ENCODE results near the gene LPIN1.

The LPIN1 gene

DNA sequence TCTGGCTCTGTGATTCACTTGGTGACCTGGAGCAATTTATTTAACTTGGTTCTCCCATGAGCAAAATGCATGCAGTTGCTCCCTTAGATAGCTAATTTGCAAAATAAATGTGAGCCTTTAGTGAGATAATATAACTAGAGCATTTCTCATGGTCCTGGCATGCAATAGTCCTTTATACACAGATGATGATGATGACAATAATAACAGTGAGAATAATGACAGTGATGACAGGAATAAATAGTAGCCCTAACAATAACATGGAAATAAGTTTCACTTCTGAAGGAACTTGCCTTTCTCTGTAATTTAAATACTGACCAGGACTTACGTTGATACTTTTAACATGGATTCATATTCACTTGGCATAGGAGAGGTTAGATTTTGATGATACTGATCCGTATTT, 49.2 kb downstream of the LPIN1 start:
- no peaks in the 10 kb centered on the region for H3K27me3 ChIP-seq (ENCODE audit: control insufficient read depth, insufficient read depth, low read length)
- no peak for DNase-seq (ENCODE audit: low read depth, low spot score)
- no peaks in the 10 kb centered on the region for H3K9me3 ChIP-seq (ENCODE audit: control insufficient read depth, insufficient read depth, low read length)
- H3K4me3 ChIP-seq (ENCODE audit: low read length) = no peak overlapping the region
- no CpG with 5 or more reads among the region's 2 CpGs for WGBS (ENCODE audit: insufficient coverage, insufficient read length)
- no peak overlapping the region for H3K27ac ChIP-seq (ENCODE audit: low read length)
- peaks cover 2% of the 10 kb centered on the region; the same call in 1 of the 2 replicates for H3K36me3 ChIP-seq (ENCODE audit: control insufficient read depth, insufficient read depth, low read length)
- H3K4me1 ChIP-seq (ENCODE audit: control insufficient read depth, insufficient read depth, low read length) = no peaks in the 10 kb centered on the region

DNA sequence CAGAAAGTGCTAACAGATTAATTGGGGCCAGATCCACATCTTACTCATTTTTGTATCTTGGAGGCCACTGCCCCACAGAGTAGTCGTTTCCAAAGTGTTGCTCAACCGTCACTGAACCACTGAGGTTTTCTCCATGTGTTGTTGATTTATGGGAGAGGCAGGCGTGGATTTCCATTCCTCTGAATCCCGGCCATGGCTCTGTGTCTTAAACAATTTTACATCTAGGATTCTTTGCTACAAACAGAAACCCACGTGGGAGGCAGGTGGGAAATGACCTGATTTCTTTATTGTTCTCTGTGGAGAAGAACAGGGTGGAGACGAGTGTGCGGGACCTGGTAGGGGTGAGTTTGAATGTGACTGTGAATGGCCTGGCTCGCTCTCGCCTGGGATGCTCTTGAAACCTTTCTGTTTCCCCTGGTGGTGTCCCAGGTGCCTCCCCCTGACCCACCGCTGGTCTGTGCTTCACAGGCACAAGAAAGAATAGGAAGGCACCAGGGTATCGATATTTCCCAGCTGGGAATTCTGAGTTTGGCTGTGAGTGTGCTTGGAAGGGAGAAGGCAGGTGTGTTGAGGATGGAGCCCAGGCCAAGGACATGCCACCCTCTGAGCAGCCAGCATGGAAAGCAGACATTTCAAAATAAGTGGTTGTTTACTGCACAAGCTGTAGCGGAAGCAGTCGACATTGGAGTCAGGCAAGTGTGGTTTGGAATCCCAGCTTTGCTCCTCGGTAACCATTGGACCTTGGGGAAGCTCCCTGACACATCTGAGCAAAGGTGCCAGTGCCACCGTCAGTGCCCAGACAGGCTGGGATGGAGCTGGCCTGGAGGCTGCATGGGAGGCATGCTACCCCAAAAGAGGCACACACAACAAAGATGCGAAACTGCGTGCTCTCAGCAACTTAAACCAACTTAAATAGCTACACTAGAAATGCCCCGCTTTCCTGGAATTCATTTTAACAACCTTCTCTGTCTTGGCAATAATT, 50.0 kb downstream of the LPIN1 start:
- Histone ChIP-seq H3K27ac (ENCODE audit: low read length) (no peak overlapping the region), H3K9me3 (ENCODE audit: control insufficient read depth, insufficient read depth, low read length) (no peaks in the 10 kb centered on the region), H3K4me3 (ENCODE audit: low read length) (no peak overlapping the region), H3K27me3 (ENCODE audit: control insufficient read depth, insufficient read depth, low read length) (no peaks in the 10 kb centered on the region), H3K4me1 (ENCODE audit: control insufficient read depth, insufficient read depth, low read length) (no peaks in the 10 kb centered on the region), H3K36me3 (ENCODE audit: control insufficient read depth, insufficient read depth, low read length) (peaks cover 2% of the 10 kb centered on the region; the same call in 1 of the 2 replicates)
- no peak for DNase-seq (ENCODE audit: low read depth, low spot score)
- no CpG with 5 or more reads among the region's 18 CpGs for WGBS (ENCODE audit: insufficient coverage, insufficient read length)

DNA sequence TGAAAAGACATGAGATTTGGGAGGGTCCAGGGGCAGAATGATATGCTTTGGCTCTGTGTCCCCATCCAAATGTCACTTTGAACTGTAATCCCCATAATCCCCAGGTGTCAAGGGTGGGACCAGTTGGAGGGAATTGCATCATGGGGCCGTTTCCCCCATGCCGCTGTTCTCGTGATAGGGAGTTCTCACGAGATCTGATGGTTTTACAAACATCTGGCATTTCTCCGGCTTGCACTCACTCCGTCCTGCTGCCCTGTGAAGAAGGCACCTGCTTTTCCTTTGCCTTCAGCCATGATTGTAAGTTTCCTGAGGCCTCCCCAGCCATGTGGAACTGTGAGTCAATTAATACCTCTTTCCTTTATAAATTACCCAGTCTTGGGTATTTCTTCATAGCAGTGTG, 51.4 kb downstream of the LPIN1 start:
- no CpG with 5 or more reads among the region's 6 CpGs for WGBS (ENCODE audit: insufficient coverage, insufficient read length)
- Histone ChIP-seq H3K36me3 (ENCODE audit: control insufficient read depth, insufficient read depth, low read length) (peaks cover 4% of the 10 kb centered on the region), H3K4me1 (ENCODE audit: control insufficient read depth, insufficient read depth, low read length) (no peaks in the 10 kb centered on the region), H3K4me3 (ENCODE audit: low read length) (no peak overlapping the region), H3K27ac (ENCODE audit: low read length) (no peak overlapping the region), H3K27me3 (ENCODE audit: control insufficient read depth, insufficient read depth, low read length) (no peaks in the 10 kb centered on the region), H3K9me3 (ENCODE audit: control insufficient read depth, insufficient read depth, low read length) (no peaks in the 10 kb centered on the region)
- no peak for DNase-seq (ENCODE audit: low read depth, low spot score)

DNA sequence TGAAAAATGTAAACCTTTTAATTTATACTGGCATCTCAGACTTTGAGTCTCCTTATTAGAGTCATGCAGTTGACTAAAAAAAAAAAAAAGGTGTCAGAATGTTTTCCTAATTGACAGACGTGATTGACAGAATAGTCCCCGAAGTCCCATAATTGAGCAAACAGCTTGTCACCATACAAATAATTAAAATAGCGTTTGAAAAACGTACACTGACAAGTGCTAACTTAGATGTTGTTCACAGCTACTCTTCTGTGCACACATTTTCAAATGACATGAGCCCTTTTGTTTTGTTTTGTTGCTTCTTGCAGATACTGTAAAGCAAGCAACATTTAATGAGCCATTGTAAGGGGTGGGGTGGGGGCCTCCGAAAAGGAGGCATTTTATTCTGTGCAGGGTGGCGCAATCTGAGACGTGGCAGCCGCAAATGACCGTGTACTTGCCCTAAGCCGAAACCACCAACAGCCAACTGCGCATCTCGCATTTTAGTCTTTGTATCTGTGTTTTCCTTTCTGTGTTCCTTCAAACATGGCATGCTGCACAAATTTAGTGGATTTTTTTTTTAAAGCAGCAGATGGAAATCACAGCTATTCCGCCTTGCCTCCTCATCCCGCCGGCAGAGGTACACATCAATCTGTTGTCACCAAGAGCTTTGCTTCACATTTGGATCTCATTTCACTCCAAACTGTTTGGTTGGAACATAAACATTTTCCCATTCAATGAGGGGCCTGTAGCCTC, 52.4 kb downstream of the LPIN1 start:
- no peak overlapping the region for H3K4me3 ChIP-seq (ENCODE audit: low read length)

DNA sequence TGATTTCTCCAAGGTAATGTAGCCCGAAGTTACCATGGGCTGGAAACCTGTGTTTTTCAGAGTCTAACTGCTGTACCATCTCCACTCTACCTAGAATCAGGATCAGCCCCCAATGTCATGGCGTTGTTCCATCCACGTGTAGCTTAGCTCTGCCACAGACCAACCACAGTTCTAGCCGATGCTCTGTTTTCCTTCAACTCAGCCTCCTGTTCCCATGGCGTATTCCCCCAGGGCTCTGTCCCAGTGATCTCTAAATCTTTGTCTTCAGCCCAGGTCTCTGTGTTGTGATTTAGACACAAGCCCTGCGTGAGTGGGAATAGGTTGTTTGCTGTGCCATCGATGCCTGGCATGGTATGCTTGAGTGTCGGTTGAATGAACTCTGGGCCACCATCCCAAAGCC, 53.4 kb downstream of the LPIN1 start:
- H3K9me3 ChIP-seq (ENCODE audit: control insufficient read depth, insufficient read depth, low read length) = no peaks in the 10 kb centered on the region
- H3K27ac ChIP-seq (ENCODE audit: low read length) = no peak overlapping the region
- WGBS (ENCODE audit: insufficient coverage, insufficient read length) = no CpG with 5 or more reads among the region's 8 CpGs
- H3K36me3 ChIP-seq (ENCODE audit: control insufficient read depth, insufficient read depth, low read length) = peaks cover 6% of the 10 kb centered on the region
- DNase-seq (ENCODE audit: low read depth, low spot score) = no peak
- H3K27me3 ChIP-seq (ENCODE audit: control insufficient read depth, insufficient read depth, low read length) = no peaks in the 10 kb centered on the region
- no peak overlapping the region for H3K4me3 ChIP-seq (ENCODE audit: low read length)
- no peaks in the 10 kb centered on the region for H3K4me1 ChIP-seq (ENCODE audit: control insufficient read depth, insufficient read depth, low read length)

More for the DNA sequence above, 52.4 kb downstream of the LPIN1 start:
- no peaks in the 10 kb centered on the region for H3K9me3 ChIP-seq (ENCODE audit: control insufficient read depth, insufficient read depth, low read length)
- no peaks in the 10 kb centered on the region for H3K27me3 ChIP-seq (ENCODE audit: control insufficient read depth, insufficient read depth, low read length)
- no peak overlapping the region for H3K27ac ChIP-seq (ENCODE audit: low read length)
- no CpG with 5 or more reads among the region's 15 CpGs for WGBS (ENCODE audit: insufficient coverage, insufficient read length)
- no peaks in the 10 kb centered on the region for H3K4me1 ChIP-seq (ENCODE audit: control insufficient read depth, insufficient read depth, low read length)
- no peak for DNase-seq (ENCODE audit: low read depth, low spot score)
- peaks cover 6% of the 10 kb centered on the region for H3K36me3 ChIP-seq (ENCODE audit: control insufficient read depth, insufficient read depth, low read length)

DNA sequence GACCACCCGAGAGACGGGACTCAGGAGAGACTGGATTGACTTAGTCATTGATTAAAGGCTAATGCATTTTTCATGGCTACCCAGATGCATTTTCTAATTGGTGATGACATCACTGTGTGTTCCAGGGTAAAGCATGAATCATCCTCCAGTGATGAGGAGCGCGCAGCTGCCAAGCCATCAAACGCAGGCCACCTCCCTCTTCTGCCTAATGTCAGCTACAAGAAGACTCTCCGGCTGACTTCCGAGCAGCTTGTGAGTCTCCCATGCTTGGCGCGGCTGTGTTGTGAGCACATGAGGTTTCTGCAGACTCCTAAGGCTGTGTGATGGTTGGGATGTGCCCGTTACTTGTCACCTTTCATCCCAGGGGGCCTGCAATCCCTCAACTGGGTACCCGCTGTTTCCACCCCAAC, 56.4 kb downstream of the LPIN1 start:
- Histone ChIP-seq H3K27ac (ENCODE audit: low read length) (no peak overlapping the region), H3K36me3 (ENCODE audit: control insufficient read depth, insufficient read depth, low read length) (peaks cover 10% of the 10 kb centered on the region), H3K9me3 (ENCODE audit: control insufficient read depth, insufficient read depth, low read length) (no peaks in the 10 kb centered on the region), H3K4me3 (ENCODE audit: low read length) (no peak overlapping the region), H3K4me1 (ENCODE audit: control insufficient read depth, insufficient read depth, low read length) (no peaks in the 10 kb centered on the region), H3K27me3 (ENCODE audit: control insufficient read depth, insufficient read depth, low read length) (no peaks in the 10 kb centered on the region)
- DNase-seq (ENCODE audit: low read depth, low spot score) = no peak
- WGBS (ENCODE audit: insufficient coverage, insufficient read length) = no CpG with 5 or more reads among the region's 11 CpGs

DNA sequence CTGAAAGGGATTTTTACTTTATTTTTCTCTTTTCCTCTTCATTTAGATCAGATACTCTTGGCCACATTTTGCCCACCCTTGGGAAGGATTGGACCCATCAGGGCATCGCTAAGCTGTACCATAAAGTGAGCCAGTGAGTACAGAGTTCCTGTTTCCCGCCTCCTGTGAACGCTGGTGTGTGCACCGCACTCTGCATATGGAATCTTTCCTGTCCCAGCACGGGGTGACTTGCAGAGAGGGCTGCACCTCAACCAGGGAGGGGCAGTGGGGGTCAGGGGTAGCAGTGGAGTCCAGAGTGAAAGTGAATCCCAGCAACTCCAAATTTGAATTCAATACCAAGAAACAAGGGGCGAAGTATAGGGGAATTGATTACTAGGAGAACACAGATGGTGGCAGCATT, 58.6 kb downstream of the LPIN1 start:
- Histone ChIP-seq H3K4me1 (ENCODE audit: control insufficient read depth, insufficient read depth, low read length) (no peaks in the 10 kb centered on the region), H3K9me3 (ENCODE audit: control insufficient read depth, insufficient read depth, low read length) (no peaks in the 10 kb centered on the region), H3K27ac (ENCODE audit: low read length) (no peak overlapping the region), H3K36me3 (ENCODE audit: control insufficient read depth, insufficient read depth, low read length) (peaks cover 8% of the 10 kb centered on the region), H3K27me3 (ENCODE audit: control insufficient read depth, insufficient read depth, low read length) (no peaks in the 10 kb centered on the region), H3K4me3 (ENCODE audit: low read length) (no peak overlapping the region)
- no peak for DNase-seq (ENCODE audit: low read depth, low spot score)
- WGBS (ENCODE audit: insufficient coverage, insufficient read length) = no CpG with 5 or more reads among the region's 6 CpGs

DNA sequence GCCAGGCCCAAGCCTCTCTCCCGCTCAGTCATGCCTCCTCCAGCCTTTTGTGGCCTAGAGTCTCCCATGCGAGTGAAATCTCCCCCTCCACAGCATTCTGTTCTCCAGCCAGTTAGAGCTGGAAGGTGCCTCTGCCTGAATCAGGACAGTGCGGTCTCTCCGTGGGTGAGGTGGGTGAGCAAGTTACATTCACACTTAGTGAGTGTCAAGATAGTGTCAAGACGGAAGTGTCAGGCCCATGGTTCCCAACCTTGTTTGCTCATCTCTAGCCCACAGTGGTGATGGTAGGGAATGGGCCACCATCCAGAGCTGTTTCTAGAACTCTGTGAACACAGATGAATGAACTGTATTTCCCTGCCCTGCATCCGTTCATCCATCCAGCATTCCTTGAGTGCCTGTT, 59.5 kb downstream of the LPIN1 start:
- peaks cover 8% of the 10 kb centered on the region for H3K36me3 ChIP-seq (ENCODE audit: control insufficient read depth, insufficient read depth, low read length)
- DNase-seq (ENCODE audit: low read depth, low spot score) = no peak
- no peak overlapping the region for H3K4me3 ChIP-seq (ENCODE audit: low read length)
- H3K4me1 ChIP-seq (ENCODE audit: control insufficient read depth, insufficient read depth, low read length) = no peaks in the 10 kb centered on the region
- no peaks in the 10 kb centered on the region for H3K9me3 ChIP-seq (ENCODE audit: control insufficient read depth, insufficient read depth, low read length)
- no peaks in the 10 kb centered on the region for H3K27me3 ChIP-seq (ENCODE audit: control insufficient read depth, insufficient read depth, low read length)
- no CpG with 5 or more reads among the region's 6 CpGs for WGBS (ENCODE audit: insufficient coverage, insufficient read length)
- H3K27ac ChIP-seq (ENCODE audit: low read length) = no peak overlapping the region

DNA sequence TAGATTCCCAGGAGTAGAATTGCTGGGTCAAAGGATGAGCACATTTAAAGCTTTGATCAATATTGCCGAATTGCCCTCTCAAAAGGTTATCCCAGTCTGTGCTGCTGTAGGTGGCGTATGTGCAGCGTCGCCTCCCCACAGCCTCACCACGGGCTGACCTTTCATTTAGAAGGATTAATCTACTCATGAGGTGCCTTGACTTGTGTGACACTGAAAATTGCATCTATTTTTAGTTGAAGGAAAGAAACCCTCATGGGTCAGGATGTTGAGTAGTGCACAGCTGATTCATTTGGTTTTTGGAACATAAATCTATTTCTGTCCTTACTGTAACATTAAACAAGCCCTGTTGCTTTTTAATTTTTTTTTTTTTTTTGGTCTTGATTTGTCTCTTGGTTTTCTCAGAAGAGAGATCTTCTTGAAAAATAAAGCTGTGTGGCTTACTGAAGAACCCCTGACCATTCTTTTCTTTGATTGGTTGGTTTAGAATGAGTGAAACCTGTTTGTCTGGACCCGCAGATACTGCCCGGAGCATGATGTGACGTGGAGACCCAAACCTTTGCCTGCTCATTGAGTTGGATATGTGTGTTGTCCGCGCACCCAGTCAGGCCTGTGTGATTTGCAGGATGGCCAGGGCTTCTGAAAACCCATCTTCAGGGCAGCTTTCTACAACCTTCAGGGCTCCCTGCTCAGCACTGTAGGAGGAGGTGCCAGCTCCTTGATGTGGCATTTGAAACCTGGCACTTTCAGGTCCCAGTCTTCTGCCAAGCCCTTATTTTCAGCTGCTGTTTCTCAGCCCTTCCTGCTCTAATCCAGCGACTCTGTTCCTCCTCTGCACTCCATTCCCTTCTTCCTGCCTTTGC, 61.0 kb downstream of the LPIN1 start:
- DNase-seq (ENCODE audit: low read depth, low spot score) = no peak
- no peaks in the 10 kb centered on the region for H3K9me3 ChIP-seq (ENCODE audit: control insufficient read depth, insufficient read depth, low read length)
- WGBS (ENCODE audit: insufficient coverage, insufficient read length) = no CpG with 5 or more reads among the region's 11 CpGs
- no peak overlapping the region for H3K27ac ChIP-seq (ENCODE audit: low read length)
- peaks cover 8% of the 10 kb centered on the region for H3K36me3 ChIP-seq (ENCODE audit: control insufficient read depth, insufficient read depth, low read length)
- no peak overlapping the region for H3K4me3 ChIP-seq (ENCODE audit: low read length)
- no peaks in the 10 kb centered on the region for H3K4me1 ChIP-seq (ENCODE audit: control insufficient read depth, insufficient read depth, low read length)
- H3K27me3 ChIP-seq (ENCODE audit: control insufficient read depth, insufficient read depth, low read length) = no peaks in the 10 kb centered on the region

DNA sequence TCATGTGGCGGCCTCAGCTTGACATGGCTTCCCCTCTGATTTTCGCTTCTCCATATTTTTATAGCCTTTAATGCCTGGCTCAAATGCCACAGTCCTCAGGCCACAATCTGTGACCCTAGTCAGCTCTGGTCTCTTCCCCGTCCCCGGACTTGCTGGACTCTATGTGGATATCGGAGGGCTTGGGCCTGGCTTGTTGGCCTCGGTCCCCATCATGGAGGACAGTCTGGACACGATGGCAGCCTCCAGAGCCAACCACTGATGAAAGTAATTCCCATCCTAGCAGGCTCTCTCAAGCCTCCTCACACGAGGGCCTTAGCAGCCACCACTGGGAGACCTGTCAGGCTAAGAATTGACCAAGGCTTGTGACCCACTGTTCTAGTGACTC, 61.6 kb downstream of the LPIN1 start:
- Histone ChIP-seq H3K4me3 (ENCODE audit: low read length) (no peak overlapping the region), H3K9me3 (ENCODE audit: control insufficient read depth, insufficient read depth, low read length) (no peaks in the 10 kb centered on the region), H3K4me1 (ENCODE audit: control insufficient read depth, insufficient read depth, low read length) (no peaks in the 10 kb centered on the region), H3K27me3 (ENCODE audit: control insufficient read depth, insufficient read depth, low read length) (no peaks in the 10 kb centered on the region), H3K27ac (ENCODE audit: low read length) (no peak overlapping the region), H3K36me3 (ENCODE audit: control insufficient read depth, insufficient read depth, low read length) (peaks cover 4% of the 10 kb centered on the region; the same call in 1 of the 2 replicates)
- WGBS (ENCODE audit: insufficient coverage, insufficient read length) = no CpG with 5 or more reads among the region's 8 CpGs
- DNase-seq (ENCODE audit: low read depth, low spot score) = no peak

All from iPS DF 6.9 (cell line).